Activated CD8-positive, alpha-beta T cell treated with anti-CD3 and anti-CD28 coated beads, Interleukin-2, amount 10 ng/mL, durations not matched to agents 7 days and 5 days (primary cell): ENCODE measurements around the gene IL18BP. TPM values are rescaled to one million over a fixed set of nuclear protein-coding genes. Genes with fewer than 3 reads are reported as not detected.

Experiments
- ATAC-seq: fragments of 150-1000 bp; cut with Tn5 transposase; one replicate; pipeline ENCODE4 v1.10.0; 2021; ENCODE audit warnings: moderate library complexity
- CTCF ChIA-PET: fragments of 350-600 bp; sonication (Branson Sonifier 250); formaldehyde crosslinking; loops from one replicate; lab custom pipeline; 2021; ENCODE audit warnings: antibody characterized with exemption; lab: Charles Lee
- POLR2A ChIA-PET: fragments of 350-600 bp; sonication (Branson Sonifier 250); formaldehyde crosslinking; loops from one replicate; lab custom pipeline; 2021; ENCODE audit warnings: antibody characterized with exemption; lab: Charles Lee
- DNase-seq: peaks from one replicate; pipeline ENCODE4 v3.0.0-alpha.2; 2020
- H3K27ac Mint-ChIP-seq: one replicate; pipeline ENCODE4 v1.8.0; 2021; ENCODE audit warnings: mild to moderate bottlenecking, mixed read lengths
- H3K27me3 Mint-ChIP-seq: one replicate; pipeline ENCODE4 v1.8.0; 2021; ENCODE audit warnings: low read depth, mixed read lengths
- H3K36me3 Mint-ChIP-seq: one replicate; pipeline ENCODE4 v1.8.0; 2021; ENCODE audit warnings: low read depth, mixed read lengths
- H3K4me1 Mint-ChIP-seq: one replicate; pipeline ENCODE4 v1.8.0; 2021; ENCODE audit warnings: low read depth, mixed read lengths
- H3K4me3 Mint-ChIP-seq: one replicate; pipeline ENCODE4 v1.8.0; 2021; ENCODE audit warnings: mild to moderate bottlenecking, mixed read lengths
- H3K9me3 Mint-ChIP-seq: one replicate; pipeline ENCODE4 v1.8.0; 2022; ENCODE audit warnings: mixed read lengths; ENCODE audit not compliant: insufficient read depth
- total RNA-seq, 2 experiments: library from RNA; stranded (reverse); gene quantifications; one replicate each; pipeline ENCODE4 v1.2.3, GENCODE V29; 2021

Gene IL18BP
- total RNA-seq, 2 experiments from 2014 or later: 15.9 to 16.2 TPM

DNA sequence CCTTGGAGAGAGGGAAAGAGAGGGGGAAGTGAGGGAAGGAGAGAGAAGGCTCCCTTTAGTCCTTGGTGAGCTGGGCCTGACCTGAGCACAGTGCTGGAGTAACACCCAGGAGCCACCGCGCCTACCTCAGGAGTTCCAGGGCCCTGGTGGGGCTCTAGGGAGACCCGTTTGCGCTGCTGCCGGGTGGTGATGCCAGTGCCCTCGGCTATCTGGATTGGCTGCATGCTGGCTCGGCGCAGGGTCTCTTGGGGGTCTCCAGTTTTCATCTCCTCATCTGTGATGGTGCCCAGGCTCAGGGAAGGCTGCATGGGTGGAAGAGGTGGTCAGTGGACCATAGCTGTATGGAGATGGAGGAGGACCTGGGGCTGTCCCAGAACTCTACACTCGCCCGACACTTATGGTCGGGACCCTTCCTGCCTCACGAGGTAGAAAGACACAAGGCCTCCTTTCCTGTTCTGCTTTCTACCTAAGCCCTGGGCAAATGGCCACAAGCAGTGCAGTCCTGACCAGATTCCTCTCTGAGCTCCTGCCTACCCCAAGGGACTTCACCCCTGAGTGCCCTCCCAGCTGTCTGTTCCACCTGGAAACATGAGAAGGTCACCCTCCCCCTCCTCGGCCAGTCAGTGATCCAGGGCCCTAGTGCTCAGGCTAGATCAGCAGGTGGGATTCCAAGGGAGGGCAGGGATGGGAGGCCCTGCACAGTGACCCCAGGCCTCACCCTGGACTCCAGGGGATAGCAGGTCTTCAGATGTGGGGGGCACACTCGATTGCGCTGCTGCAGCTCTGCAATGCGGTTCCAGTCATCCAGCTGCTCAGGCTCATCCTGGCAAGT is 6.0 kb downstream of the IL18BP start:
- ChIA-PET POLR2A (interaction anchor here (1.1 to 1.6 kb wide), 2 partner anchors 9 to 11 kb away, joined by 4 to 5 read pairs; no protein-coding TSS in a partner anchor), CTCF (interaction anchor here (1.2 kb wide), 1 partner anchor 11 kb away, joined by 3 read pairs; no protein-coding TSS in a partner anchor)
- no peaks in the 10 kb centered on the region for H3K27me3 Mint-ChIP-seq
- no peak overlapping the region for H3K27ac Mint-ChIP-seq
- H3K4me3 Mint-ChIP-seq: no peak overlapping the region
- ATAC-seq (no peak), DNase-seq (no peak)
- peaks cover 4% of the 10 kb centered on the region for H3K4me1 Mint-ChIP-seq
- H3K36me3 Mint-ChIP-seq: peaks cover 68% of the 10 kb centered on the region
- no peaks in the 10 kb centered on the region for H3K9me3 Mint-ChIP-seq

DNA sequence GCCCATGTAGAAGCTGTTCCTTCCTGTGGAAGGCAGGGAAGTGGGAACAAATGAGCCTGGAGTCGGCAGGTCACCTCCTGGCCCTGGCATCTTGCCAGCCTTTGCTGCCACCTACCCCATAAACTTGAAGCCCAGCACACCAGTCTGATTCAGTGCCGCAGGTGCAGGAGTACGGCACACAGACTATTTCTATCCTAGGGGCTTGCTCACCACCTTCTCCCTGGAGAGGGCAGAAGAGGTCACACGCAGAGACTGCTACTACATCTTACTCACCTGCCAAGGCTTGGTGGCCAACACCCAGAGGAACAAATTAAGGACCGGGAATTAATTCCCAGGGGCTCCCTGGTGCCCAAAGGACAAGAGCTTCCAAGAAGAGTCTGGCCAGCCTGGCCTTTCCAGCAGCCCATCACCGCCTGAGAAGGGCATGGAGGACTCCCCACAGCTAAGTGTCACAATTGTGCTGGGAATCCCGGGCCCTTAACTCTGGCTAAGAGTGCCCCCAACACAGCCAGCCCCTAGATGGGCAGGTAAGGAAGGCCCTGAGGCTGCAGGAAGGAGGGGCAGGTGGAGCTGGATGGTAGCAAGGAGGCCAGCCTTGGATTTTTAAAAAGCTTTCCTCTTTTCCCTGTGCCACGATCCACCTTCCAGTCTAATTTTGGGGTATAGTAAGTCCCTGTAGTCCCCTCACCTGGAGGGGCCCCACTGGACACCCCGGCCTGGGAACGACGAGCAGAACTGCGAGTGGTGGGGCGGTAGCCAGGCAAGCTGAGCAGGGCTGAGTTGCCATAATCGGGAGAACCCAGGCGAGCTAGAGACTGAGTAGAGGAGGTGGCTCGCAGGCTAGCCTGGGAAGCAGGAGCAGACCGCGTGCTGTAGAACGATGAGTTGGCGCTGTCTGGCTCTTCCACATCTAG is 6.9 kb downstream of the IL18BP start:
- DNase-seq: no peak
- POLR2A ChIA-PET: no interaction called here
- Mint-ChIP-seq H3K27ac (peak overlapping the region; percentile 28), H3K4me1 (no peaks in the 10 kb centered on the region), H3K9me3 (no peaks in the 10 kb centered on the region), H3K36me3 (peaks cover 71% of the 10 kb centered on the region), H3K27me3 (no peaks in the 10 kb centered on the region), H3K4me3 (no peak overlapping the region)
- CTCF ChIA-PET: interaction anchor here (1.2 kb wide), 1 partner anchor 10 kb away, joined by 3 read pairs; no protein-coding TSS in a partner anchor
- no peak for ATAC-seq

DNA sequence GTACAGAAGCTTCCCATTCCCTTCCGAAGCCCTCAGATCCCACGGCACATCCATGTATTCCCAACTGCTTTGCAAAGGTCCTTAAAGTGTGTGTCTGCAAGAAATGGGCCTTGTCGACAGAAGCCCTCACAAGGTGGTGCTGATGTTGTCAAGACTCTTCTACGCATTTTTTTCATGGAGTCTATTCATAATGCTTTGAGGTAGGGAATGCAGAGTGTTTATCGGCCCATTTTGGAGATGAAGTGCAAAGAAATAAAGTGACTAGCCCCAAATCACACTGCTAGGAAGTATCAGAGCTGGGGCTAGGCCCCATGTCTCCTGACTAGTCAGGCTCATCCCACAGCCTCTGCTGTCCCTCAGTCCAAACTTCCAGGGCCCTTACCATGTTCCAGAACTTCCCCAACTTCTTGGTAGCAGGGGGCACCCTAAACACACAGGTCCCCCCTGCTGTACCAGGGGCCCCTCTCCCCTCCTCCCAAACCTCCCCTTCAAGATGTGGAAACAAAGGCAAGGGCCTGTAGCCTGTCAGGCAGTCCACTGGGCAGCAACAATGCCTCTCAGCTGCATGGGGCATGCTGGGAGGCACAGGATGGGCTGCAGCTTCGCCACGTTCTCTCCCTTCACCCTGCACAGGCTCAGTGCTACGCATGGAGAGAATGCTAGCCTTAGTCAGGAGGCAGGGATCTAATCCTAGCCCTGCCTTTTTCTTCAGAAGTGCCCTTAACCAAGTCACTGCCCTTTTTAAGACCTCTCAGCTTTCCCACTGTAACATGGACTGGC is 7.8 kb downstream of the IL18BP start:
- H3K4me3 Mint-ChIP-seq: no peak overlapping the region
- no peaks in the 10 kb centered on the region for H3K4me1 Mint-ChIP-seq
- DNase-seq (no peak), ATAC-seq (no peak)
- H3K9me3 Mint-ChIP-seq: no peaks in the 10 kb centered on the region
- ChIA-PET CTCF (interaction anchor here (1.2 kb wide), 1 partner anchor 9 kb away, joined by 3 read pairs; no protein-coding TSS in a partner anchor), POLR2A (no interaction called here)
- peaks cover 74% of the 10 kb centered on the region for H3K36me3 Mint-ChIP-seq
- no peaks in the 10 kb centered on the region for H3K27me3 Mint-ChIP-seq
- peak overlapping the region; percentile 28 for H3K27ac Mint-ChIP-seq

DNA sequence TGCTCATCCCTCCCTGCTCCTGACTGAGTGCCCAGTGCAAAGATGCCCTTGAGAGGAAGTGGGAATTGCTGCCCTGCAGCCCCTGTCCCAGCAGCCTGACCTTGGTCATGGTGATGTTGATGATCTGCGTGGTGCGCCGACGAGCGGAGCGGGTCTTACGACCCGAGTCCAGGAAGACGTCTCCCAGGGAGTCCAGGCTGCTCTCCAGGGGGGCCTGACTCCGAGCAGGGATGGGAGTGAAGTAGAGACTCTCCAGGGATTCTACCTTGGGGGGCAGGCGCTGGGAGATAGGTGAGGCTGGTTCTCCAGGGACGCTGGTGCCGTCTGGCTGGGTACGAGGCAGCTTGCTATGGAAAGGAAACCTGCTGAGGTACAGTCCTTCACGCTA is 8.4 kb downstream of the IL18BP start:
- ChIA-PET CTCF (interaction anchor here (1.3 kb wide), 1 partner anchor 78 kb away, joined by 4 read pairs; no protein-coding TSS in a partner anchor), POLR2A (no interaction called here)
- no peak for DNase-seq
- no peaks in the 10 kb centered on the region for H3K4me1 Mint-ChIP-seq
- no peak for ATAC-seq
- no peak overlapping the region for H3K4me3 Mint-ChIP-seq
- H3K27me3 Mint-ChIP-seq: no peaks in the 10 kb centered on the region
- H3K9me3 Mint-ChIP-seq: no peaks in the 10 kb centered on the region
- no peak overlapping the region for H3K27ac Mint-ChIP-seq
- H3K36me3 Mint-ChIP-seq: peaks cover 71% of the 10 kb centered on the region

DNA sequence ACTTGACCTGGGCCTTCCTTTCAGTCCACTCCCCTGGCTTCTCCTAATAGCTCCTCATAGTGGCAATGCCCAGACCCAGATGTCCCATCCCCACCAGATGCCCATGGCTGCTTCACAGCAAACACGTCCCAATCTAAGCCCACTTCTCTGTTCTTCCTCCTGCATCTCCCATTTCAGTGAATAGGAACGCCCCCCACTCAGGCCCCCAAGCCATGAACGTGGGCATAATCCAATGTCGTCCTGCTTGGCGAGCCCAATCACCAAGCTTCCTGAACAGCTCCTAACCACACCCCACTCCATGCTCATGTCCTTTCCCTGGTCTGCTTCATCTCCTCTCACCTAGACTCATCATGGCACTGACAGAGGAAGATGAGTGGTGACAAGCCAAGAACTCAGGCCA is 8.9 kb downstream of the IL18BP start:
- no peak overlapping the region for H3K4me3 Mint-ChIP-seq
- no peaks in the 10 kb centered on the region for H3K27me3 Mint-ChIP-seq
- CTCF ChIA-PET: interaction anchor here (0.6 to 1.3 kb wide), 3 partner anchors 31 to 77 kb away, joined by 3 to 4 read pairs (median 4); no protein-coding TSS in a partner anchor
- DNase-seq (no peak), ATAC-seq (no peak)
- H3K27ac Mint-ChIP-seq: peak overlapping the region; percentile 41
- no peaks in the 10 kb centered on the region for H3K4me1 Mint-ChIP-seq
- POLR2A ChIA-PET: interaction anchor here (0.7 to 2.1 kb wide), 2 partner anchors 8 to 13 kb away, joined by 4 to 7 read pairs; no protein-coding TSS in a partner anchor
- H3K36me3 Mint-ChIP-seq: peaks cover 66% of the 10 kb centered on the region
- H3K9me3 Mint-ChIP-seq: no peaks in the 10 kb centered on the region

DNA sequence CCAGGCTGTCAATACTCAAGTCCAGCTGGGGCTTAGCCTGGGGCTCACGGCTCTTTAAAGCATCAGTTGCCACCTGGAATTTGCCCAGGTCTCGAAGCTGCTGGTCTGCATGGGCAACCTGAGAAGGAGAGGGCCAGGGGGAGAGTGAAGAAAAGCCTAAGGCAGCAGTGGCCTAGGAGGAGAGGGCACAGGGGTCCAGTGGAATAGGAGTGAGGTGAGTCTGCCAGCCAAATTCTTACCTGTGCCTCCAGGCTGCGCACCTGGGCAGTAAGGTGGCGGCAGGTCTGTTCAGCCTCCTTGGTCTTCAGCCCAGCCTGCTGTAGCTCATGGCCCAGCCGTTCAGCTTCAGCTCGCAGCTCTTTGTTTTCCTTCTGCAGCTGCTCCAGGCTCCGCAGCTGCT is 10.0 kb downstream of the IL18BP start:
- ATAC-seq (no peak), DNase-seq (no peak)
- no peaks in the 10 kb centered on the region for H3K9me3 Mint-ChIP-seq
- peaks cover 65% of the 10 kb centered on the region for H3K36me3 Mint-ChIP-seq
- POLR2A ChIA-PET: interaction anchor here (2.1 kb wide), 1 partner anchor 9 kb away, joined by 7 read pairs; no protein-coding TSS in a partner anchor
- CTCF ChIA-PET: interaction anchor here (1.4 kb wide), 1 partner anchor 16 kb away, joined by 9 read pairs; no protein-coding TSS in a partner anchor
- no peaks in the 10 kb centered on the region for H3K27me3 Mint-ChIP-seq
- no peak overlapping the region for H3K27ac Mint-ChIP-seq
- no peak overlapping the region for H3K4me3 Mint-ChIP-seq
- H3K4me1 Mint-ChIP-seq: no peaks in the 10 kb centered on the region

DNA sequence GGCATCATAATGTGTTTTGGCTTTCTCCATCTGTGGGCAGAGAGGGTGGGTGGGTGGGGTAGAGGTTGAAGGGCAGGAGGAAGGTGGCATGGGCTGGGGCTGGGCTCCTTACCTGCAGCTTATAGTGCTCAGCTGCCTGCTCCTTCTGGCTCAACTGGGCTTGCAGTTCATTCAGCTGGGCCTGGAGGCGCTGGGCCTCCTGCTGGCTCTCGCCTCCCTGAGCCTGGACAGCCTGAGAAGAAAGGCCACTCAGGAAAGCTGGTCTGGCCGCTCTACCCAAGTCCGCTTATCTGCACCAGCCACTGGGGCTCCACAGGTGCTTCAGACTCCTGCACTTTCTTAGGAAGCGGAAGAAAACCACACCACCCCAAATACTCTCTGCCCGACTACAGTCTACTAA is 10.4 kb downstream of the IL18BP start:
- peaks cover 63% of the 10 kb centered on the region for H3K36me3 Mint-ChIP-seq
- no peaks in the 10 kb centered on the region for H3K9me3 Mint-ChIP-seq
- no peaks in the 10 kb centered on the region for H3K27me3 Mint-ChIP-seq
- ChIA-PET POLR2A (interaction anchor here (2.1 kb wide), 1 partner anchor 10 kb away, joined by 7 read pairs; no protein-coding TSS in a partner anchor), CTCF (interaction anchor here (1.4 kb wide), 1 partner anchor 16 kb away, joined by 9 read pairs; no protein-coding TSS in a partner anchor)
- peak overlapping the region; percentile 67 for H3K27ac Mint-ChIP-seq
- no peak overlapping the region for H3K4me3 Mint-ChIP-seq
- ATAC-seq (no peak), DNase-seq (no peak)
- no peaks in the 10 kb centered on the region for H3K4me1 Mint-ChIP-seq

DNA sequence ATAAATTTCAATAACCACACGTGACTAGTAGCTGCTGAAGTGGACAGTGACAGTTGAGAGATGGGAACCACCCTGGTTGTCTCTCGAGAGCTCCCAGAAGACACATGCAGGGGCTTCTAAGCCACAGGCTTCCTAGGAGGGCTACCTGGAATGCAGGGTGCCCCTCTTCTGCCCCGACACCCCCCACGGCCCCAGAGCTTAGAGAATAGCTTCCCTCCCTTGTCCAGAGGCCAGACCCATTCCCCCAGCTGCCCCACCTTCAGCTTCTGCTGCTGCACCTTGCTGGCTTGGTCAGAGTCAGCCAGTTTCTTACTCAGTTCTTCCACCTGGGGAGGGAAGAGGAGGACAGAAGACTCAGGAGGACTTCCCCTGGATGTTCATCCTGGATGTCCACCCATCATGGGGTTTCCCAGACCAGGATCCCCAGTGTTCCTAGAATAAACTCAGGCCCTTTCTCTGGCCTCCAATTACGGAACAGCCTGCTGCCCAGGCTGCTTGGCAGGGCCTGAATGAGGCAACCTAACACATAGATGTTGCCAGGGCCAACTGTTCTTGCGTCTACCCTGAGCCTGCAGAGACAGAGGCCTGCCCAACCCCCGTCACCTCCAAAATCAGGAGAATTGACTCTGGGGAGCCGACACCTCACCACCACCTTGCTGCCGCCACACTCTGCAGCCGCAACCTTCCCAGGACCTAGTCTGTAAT is 12.0 kb downstream of the IL18BP start:
- H3K4me1 Mint-ChIP-seq: no peaks in the 10 kb centered on the region
- no peaks in the 10 kb centered on the region for H3K9me3 Mint-ChIP-seq
- H3K27ac Mint-ChIP-seq: no peak overlapping the region
- no peaks in the 10 kb centered on the region for H3K27me3 Mint-ChIP-seq
- no peak for ATAC-seq
- DNase-seq: no peak
- H3K4me3 Mint-ChIP-seq: no peak overlapping the region
- peaks cover 66% of the 10 kb centered on the region for H3K36me3 Mint-ChIP-seq
- CTCF ChIA-PET: interaction anchor here (0.5 to 0.6 kb wide), 2 partner anchors 173 to 421 kb away, joined by 3 read pairs; no protein-coding TSS in a partner anchor
- POLR2A ChIA-PET: interaction anchor here (0.6 kb wide), 1 partner anchor 10 kb away, joined by 6 read pairs; no protein-coding TSS in a partner anchor

DNA sequence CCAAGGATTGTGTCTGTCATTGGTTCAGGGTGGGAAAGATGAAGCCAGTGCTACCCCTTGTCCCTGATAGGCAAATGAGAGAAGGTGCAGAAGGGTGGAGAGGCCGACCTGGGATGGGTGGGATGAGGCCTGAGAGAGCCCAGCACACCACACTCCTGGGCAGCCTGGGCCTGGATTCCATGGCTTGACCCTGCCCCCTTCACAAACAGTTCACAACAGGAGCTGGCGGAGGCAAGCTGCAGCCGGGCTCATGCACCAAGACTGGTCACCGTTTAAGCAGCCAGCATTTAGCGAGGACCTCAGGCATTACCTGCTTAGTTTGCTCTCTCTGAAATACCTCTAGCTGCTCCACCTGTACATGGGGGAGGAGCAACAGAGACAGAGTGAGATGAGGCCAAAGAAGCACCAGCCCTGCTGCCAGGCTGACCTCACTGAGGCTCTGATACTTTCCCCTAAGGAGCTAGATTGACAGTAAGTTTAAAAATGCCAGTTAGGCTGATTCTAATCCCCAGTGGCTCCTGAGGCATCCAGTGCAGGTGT is 13.5 kb downstream of the IL18BP start:
- H3K36me3 Mint-ChIP-seq: peaks cover 70% of the 10 kb centered on the region
- no peak overlapping the region for H3K27ac Mint-ChIP-seq
- H3K9me3 Mint-ChIP-seq: no peaks in the 10 kb centered on the region
- POLR2A ChIA-PET: interaction anchor here (0.6 to 1.0 kb wide), 2 partner anchors 16 to 214 kb away, joined by 3 to 4 read pairs; no protein-coding TSS in a partner anchor
- CTCF ChIA-PET: interaction anchor here (1.2 kb wide), 1 partner anchor 34 kb away, joined by 7 read pairs; no protein-coding TSS in a partner anchor
- ATAC-seq (no peak), DNase-seq (no peak)
- H3K4me1 Mint-ChIP-seq: no peaks in the 10 kb centered on the region
- H3K4me3 Mint-ChIP-seq: no peak overlapping the region
- no peaks in the 10 kb centered on the region for H3K27me3 Mint-ChIP-seq
